Forelimb muscle (tissue), 1 donor: Measurements from ENCODE around the gene DTWD2. TPM values are rescaled to one million over a fixed set of nuclear protein-coding genes. Genes with fewer than 3 reads are reported as not detected.
"Not testable (repeated sequence)": the region's sequence is repeated elsewhere in the genome, so short reads cannot be mapped to it uniquely, and the experiment has no call there.

Experiments used
- DNase-seq: peaks from one replicate; pipeline ENCODE4 v3.0.0-alpha.2; 2013; ENCODE audit warnings: low read depth
- polyA plus RNA-seq: library from polyadenylated mRNA; unstranded; fragments of 120-200 nt; gene quantifications from one replicate; pipeline ENCODE4 v1.2.1, GENCODE V29; 2013; ENCODE audit not compliant: insufficient read length

DTWD2 gene
- polyA plus RNA-seq, 1 donor: 7.8 TPM

DNA sequence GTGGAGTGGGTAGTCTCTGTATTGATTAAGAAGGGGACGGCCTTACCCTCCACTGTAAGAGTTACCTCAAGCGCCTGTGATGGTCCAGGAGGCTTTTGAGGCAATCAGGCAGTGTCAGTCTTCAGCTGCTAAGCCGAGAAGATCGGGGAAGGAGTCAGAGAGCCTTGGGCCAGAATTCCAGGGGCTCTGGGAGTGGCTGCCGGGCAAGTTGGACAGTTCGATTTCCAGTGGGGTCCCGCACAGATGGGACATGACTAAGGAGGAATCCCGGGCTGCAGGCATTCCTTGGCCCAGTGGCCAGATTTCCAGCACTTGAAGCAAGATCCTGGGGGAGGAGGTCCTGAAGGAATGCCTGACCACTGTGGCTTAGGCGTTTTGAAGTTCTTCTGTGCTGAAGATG, 38.0 kb downstream of the DTWD2 start:
- not testable (repeated sequence) for DNase-seq

DNA sequence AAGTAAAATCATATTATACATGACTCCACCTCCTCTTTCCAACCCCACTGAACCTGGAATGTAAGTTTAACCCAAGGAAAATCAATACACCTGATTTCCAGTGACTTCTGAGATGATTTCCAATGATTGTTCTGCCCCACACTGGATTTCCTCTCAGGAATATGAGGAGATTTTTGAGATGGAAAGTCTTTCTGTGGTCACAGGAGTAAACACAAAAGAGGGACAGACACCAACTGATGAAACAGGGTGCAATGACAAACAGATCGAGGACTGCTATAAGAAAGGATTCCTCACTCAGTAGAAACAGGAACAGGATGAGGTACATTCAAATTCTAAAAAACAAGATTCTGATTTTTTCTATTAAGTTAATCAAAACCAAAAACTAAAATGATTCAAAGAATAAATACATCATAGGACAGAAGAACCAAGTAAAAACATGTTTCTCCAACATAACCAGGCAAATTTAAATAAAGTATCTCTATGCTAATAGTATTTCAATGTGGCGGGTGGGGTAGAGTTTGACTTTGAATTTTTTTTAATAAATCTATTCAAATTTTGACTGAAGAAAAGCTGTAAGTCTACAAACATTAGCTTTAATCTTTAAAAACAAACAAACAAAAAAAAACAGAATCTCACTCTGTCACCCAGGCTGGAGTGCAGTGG, 42.1 kb downstream of the DTWD2 start:
- DNase-seq: no peak

DNA sequence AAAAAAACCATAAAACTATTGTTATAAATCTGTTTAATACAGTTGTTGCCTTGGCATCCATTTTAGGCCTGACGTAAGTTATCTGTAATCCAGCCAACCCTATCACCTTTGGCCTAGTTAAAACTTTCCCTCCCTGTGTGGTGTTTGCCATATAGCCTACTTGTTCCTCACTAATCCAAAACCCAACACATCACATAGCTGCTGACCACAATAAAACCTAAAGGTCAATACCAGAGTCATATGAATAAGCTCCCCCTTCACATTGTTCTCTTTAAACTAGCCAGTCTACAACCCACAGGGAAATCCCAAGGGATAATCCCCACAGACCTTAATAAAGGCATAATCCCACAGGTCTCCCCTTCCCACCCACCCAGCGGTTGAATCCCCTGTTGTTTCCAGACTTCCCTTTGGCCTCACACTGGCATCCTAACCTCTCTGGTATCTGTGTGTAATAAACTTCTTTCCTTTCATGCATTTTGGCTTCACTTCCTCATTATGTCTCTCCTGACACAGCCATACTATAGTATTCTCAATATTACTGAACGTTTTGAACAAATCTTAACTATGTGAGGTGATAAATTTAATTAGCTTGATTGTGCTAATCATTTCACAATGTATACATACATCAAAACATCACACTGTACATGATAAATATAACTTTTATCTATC, 50.8 kb downstream of the DTWD2 start:
- DNase-seq: no peak

DNA sequence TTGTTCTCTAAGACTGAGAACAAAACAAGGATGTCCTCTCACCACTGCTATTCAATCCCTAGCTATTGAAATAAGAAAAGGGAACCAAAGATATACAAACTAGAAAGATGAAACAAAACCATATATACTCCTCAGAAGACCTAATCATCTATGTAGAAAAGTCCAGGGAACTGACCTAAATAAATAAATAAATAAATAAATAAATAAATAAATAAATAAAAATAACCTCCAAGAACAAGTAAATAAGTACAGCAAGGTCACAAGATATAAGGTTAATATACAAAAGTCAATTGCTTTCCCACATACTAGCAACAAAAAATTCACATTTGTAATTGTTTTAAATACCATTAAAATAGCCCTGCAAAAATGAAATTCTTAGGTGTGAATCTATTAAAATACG, 54.6 kb downstream of the DTWD2 start:
- no peak for DNase-seq

DNA sequence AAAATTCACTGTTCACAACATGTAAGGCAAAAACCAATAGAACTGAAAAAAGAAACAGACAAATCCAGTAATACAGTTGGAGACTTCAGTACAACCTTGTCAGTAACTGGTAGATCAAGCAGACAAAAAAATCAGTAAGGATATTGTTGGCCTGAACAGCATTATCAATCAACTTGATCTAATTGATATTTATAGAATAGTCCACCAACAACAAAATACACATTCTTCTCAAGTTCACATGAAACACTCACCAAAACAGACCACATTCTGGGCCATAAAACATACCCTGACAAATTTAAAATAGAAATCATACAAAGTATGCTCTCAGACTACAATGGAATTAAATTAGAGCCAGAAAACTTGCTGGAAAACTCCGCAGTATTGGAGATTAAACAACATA, 56.8 kb downstream of the DTWD2 start:
- DNase-seq: no peak

DNA sequence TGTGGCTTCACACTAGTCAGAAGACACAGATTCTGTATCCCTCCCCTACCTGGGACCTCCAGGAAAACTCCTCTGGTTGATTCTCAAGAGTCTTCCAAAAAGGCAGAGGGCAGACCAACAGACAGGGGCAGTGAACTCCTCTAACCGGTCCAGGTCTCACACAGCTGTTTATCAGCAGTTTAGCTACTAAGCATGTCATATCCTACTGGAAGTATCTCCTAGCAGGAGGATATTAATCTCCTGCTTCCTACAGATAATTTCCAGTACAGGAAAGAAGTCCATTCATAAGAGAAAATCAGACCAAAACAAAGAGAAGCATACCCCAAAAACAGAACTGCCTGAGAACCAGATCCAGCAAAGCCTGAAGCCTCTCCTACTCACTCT, 64.3 kb downstream of the DTWD2 start:
- DNase-seq: no peak

DNA sequence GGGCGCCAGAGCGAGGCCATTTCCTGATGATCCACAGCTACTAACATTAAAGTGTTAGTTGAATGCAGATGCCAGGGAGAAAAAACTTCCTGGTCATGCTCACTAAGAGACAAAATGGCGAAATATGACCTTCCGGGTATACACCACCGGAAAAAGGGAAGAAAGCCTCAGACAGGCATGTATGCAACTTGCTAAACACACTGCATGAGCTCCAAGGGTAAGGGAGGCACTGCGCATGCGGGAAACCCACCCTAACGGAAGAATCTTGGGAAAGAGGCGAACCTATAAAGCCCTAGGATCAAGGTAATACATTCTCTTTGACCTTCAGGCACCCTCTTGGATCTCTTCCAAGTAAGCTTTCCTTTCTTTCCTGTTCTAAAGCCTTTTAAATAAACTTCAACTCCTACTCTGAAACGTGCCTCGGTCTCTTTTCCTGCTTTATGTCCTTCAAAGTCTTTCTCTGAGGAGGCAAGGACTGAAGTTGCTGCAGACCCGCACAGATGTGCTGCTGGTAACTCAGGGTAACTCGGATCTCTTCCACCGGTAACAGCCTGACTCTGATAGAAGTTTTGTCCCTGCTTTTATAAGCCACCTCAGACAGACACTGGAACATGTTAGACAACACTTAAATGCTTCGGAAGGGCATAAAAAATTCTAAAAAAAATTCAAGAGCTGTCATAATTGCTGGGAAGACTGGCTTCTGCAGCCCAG, 64.9 kb downstream of the DTWD2 start:
- no peak for DNase-seq

DNA sequence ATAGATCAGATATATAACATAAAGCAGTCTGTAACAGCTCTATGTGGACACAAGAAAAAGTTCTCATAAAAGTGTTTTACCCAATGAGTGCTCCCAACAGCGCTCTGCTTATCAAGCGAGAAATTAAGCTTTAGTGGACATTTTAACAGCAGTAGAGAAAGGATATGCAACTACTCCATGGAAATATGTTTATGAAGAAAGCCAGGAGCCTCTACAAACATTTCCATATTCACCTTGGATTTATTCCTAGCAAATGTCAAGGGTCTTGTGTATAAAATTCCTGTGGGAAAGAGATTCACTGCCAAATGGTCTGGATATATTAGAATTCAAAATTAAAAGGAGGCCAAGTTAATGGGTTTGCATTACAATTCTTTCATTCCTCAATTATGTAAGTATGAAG, 66.5 kb downstream of the DTWD2 start:
- DNase-seq: no peak

DNA sequence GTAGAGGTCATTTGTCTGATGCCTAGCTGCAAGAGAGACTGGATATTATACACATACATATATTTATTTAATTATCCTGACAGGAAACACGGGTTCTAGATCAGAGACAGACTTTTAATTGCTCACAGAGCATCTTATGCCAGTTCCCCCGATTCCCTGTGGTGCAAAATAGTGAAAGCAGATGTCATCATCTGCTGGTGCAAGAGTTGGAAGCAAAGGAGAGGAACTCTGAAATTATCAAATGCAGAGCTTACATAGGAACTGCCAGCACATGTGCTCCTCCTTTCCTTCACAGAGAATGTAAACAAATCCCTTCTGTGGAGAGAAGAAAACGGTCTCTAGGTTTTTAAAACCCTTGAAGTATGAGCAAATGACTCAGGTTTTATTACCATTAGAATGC, 69.3 kb downstream of the DTWD2 start:
- no peak for DNase-seq

DNA sequence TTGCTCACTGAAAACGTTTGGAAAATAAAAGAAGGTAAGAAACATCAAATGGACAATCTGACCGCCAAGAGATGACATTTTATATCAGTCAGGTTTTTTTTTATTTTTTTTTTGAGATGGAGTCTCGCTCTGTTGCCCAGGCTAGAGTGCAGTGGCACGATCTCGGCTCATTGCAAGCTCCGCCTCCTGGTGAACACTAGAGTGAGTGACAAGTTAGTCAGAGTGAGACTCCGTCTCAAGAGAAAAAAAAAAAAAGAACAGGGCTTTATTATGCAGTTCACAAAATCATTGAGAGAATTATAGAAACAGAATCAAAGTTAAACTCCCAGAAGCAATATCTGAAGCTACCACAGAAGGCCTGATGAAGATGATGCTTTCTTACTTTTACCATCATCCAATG, 70.1 kb downstream of the DTWD2 start:
- DNase-seq: no peak

DNA sequence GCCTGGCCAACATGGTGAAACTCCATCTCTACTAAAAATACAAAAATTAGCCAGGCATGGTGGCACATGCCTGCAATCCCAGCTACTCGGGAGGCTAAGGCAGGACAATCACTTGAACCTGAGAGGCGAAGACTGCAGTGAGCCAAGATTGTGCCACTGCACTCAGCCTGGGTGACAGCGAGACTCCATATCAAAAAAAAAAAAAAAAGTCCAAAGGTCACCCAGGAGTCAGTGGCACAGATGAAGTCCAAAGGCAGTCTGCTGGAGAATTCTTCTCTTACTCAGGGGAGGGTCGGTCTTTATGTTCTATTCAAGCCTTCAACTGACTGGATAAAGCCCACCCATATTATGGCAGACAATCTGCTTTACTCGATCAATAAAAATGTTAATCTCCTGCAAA, 80.8 kb downstream of the DTWD2 start:
- DNase-seq: not testable (repeated sequence)

DNA sequence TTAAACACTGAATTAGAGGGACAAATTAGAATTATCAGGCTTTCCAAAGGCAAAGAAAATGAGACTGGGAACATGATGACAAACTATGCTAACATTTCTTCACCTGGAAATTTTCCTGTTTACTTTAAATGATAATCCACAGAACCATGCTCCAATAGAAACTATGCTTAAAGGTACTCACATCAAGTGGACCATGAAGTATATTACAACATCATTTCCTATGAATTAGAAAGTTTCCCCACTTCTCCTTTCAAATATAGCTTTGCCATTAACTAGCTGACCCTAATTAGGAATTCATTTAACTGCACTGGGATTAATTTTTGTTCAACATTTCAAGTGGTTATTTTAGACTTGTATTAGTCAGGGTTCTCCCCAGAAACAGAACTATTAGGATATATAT, 81.4 kb downstream of the DTWD2 start:
- no peak for DNase-seq

DNA sequence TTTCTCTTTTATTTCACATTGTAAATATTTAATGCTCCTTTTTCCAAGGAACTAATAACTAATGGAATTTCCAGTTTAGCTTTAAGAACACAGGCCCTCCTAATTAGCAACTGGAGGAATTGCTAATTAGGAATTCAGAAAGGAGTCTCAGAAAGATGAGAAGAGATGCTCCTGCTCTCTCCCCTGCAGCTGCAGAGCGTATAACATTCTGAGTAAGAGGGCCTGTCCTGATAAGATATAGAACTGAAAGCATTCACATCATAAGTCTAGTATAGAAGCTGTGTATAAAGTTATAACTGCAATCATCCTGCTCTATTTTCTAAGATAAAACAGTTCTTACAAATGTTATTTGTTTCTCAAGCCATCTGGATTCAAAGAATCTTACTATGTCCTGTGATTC, 83.2 kb downstream of the DTWD2 start:
- no peak for DNase-seq

DNA sequence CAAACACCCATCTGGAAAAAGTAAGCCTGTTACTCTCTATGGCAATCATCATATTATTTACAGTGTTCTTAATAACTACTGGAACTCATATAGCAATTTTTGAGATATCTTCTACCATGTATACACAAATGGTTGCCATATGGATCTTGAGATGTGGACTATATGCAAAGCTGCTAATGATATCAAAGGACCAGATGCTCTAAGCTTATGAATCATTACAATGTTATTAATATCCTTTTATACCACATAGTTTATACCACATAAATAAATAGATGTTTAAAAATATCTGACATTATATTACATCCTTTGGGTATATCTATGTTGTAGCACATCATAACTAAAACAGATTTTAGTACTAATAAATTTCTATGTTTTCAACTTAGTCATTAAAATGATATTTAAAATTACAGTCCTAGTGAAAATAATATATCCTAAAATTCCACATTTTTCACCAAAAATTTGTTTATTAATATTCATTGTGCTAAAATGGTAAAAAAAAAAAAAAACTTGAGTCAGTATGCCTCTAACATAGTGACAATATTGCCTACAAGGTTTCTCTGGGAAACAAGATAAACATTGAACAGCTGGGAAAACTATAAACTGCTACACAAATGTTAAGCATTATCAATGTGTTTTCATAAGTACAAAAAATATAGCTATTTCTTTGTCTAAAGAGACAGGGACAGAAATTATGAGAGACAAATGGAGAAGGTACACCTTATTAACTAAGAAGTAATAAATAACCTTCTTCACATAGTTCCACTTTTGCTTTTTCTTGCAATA, 85.5 kb downstream of the DTWD2 start:
- DNase-seq: no peak

DNA sequence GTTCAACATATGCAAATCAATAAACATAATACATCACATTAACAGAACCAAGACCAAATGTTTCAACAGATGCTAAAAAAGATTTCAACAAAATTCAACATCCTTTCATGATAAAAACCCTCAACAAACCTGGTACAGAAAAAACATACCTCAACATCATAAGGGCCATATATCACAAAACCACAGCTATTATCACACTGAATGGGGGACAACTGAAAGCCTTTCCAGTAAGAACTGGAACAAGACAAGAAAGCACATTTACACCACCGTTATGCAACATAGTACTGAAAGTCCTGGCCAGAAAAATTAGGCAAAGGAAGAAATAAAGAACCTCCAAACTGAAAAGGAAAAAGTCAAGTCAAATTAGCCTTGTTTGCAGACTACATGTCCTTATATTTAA, 93.6 kb downstream of the DTWD2 start:
- no peak for DNase-seq

DNA sequence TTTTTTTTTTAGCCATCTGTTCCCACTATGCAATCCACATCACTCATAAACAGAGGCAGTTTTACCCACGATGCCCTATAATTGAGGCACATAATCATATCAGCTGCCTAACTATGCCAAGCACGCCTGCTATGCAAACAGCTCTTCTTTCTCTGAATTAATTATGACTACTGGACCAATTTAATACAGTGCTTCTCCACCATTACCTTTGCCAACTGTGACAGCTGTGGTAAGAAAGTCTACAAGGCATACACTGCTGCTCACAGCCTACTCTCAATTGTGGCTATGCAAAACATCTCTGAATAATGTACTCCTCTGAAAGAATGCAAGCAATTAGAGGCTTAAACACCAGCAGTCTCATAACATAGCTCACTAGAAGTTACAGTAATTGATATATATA, 97.1 kb downstream of the DTWD2 start:
- DNase-seq: no peak

DNA sequence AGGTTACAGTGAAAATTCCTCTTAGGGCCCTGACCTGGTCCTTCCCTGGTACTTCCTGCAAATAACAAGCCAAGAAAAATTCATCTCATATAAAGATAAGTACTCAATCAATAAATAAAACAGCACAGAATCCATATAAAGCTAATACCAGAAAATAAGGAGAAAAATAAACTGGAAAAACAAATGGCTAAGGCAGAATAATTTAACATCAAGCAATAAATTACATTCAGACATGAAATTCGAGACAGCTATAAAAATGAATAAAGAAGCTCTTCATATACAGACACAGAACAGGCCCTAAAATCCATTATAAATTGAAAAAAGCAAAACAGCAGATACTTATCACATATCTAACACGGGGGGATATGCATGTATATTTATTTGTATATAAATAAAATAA, 99.2 kb downstream of the DTWD2 start:
- DNase-seq: no peak

DNA sequence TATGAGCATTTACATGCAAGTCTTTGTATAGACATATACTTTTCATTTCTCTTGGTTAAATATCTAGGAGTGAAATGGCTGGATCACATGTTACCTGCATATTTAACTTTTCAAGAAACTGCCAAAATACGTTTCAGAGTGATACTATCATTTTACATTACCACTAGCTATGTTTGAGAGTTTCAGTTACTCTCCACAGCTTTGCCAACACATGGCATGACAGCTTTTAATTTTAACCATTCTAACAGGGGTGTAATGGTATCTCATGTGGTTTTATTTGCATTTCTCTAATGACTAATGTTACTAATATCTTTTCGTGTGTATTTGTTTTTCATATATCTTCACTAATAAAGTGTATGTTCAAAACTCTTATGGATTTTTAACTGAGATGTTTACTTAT, 99.8 kb downstream of the DTWD2 start:
- no peak for DNase-seq

DNA sequence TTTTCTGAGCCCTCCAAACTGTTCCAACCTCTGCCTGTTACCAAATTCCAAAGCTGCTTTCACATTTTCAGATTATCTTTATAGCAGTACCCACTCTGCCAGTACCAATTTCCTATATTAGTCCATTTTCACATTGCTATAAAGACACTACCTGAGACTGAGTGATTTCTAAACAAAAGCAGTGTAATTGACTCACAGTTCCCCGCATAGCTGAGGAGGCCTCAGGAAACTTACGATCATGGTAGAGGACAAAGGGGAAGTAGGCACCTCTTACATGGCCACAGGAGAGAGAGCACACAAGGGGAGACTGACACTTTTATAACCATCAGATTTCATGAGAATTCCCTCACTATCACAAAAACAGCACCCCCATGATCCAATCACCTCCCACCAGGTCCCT, 105.0 kb downstream of the DTWD2 start:
- DNase-seq: no peak

DNA sequence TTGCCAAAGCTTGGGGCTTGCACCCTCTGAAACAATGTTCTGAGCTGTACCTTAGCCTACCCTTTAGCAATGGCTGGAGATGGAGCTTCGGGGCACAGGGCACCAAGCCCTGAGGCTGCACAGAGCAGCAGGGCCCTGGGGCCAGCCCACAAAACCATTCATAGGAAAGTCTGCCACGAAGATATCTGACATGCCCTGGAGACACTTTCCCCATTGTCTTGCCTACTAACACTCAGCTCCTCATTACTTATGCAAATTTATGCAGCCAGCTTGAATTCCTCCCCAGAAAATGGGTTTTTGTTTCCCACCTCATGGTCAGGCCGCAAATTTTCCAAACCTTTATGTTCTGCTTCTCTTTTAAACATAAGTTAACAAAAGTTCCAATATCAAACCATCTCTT, 105.7 kb downstream of the DTWD2 start:
- no peak for DNase-seq

DNA sequence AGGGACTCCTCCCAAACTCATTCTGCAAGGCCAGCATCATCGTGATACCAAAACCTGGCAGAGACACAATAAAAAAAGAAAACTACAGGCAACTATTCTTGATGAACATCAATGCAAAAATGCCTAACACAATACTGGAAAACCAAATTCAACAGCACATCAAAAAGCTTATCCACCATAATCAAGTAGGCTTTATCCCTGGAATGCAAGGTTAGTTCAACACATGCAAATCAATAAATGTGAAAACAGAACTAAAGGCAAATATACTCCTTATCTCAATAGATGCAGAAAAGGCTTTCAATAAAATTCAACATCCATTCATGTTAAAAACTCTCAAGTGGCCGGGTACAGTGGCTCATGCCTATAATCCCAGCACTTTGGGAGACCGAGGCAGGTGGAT, 111.5 kb downstream of the DTWD2 start:
- DNase-seq: not testable (repeated sequence)

DNA sequence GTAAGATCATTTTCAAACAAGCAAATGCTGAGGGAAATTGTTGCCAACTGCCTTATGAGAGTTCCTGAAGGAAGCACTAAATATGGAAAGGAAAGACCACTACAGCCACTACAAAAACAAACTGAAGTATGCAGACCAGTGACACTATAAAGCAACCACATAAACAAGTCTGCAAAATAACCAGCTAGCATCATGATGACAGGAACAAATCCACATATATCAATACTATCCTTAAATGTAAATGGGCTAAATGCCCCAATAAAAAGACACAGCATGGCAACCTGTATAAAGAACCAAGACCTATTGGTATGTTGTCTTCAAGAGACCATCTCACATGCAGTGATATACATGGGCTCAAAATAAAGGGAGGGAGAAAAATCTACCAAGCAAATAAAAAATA, 113.2 kb downstream of the DTWD2 start:
- no peak for DNase-seq

DNA sequence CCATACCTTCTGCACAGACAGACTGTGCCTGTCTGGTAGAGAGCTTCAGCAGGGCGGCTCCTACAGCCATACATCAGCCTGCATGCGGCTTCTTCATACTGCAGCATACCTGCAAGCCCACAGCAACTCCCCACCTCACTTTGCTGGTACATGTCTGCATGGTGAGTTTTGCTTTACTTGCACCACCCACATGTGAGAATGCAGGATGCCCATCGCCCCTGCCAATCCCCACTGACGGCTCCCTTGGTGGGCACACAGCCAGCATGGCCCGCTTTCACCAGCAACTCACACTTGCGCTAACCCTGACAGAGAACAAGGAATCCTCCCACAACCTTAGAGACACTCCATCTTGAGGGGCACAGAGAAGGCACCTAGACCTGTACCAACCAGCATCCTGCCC, 114.9 kb downstream of the DTWD2 start:
- no peak for DNase-seq
